Esophagus muscularis mucosa (tissue), 3 donors: ENCODE results near the gene ZNF185.

ENCODE experiments used
- EP300 ChIP-seq: sonication (generic); formaldehyde crosslinking; IDR thresholded peaks from one replicate; pipeline ENCODE4 v1.6.1; 2017; ENCODE audit warnings: antibody characterized with exemption
- TF ChIP-seq, protein P1 (sequence below), 3 experiments: fragments of 200-600 bp in 2 of 3; fragments of 450-650 bp in 1 of 3; sonication (generic) in 2 of 3; IDR thresholded peaks; one replicate each; pipeline ENCODE4 v1.5.1; 2017 to 2019; ENCODE audit warnings: antibody characterized with exemption in 3 of 3, mild to moderate bottlenecking in 2 of 3, moderate library complexity in 1 of 3

- TF ChIP-seq EP300: no peak
- TF ChIP-seq, protein P1, sequence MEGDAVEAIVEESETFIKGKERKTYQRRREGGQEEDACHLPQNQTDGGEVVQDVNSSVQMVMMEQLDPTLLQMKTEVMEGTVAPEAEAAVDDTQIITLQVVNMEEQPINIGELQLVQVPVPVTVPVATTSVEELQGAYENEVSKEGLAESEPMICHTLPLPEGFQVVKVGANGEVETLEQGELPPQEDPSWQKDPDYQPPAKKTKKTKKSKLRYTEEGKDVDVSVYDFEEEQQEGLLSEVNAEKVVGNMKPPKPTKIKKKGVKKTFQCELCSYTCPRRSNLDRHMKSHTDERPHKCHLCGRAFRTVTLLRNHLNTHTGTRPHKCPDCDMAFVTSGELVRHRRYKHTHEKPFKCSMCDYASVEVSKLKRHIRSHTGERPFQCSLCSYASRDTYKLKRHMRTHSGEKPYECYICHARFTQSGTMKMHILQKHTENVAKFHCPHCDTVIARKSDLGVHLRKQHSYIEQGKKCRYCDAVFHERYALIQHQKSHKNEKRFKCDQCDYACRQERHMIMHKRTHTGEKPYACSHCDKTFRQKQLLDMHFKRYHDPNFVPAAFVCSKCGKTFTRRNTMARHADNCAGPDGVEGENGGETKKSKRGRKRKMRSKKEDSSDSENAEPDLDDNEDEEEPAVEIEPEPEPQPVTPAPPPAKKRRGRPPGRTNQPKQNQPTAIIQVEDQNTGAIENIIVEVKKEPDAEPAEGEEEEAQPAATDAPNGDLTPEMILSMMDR (IDR thresholded peaks at IDR 0.05): no peak
Measured at GRCh38 chrX:152913910-152914309, 16.0 kb downstream of the ZNF185 start.
